Nephron progenitor cell (in vitro differentiated cells): ENCODE results near the gene PAGE3.

Experiments
- DNase-seq: peaks from one replicate; pipeline ENCODE4 v3.0.0; 2021
- H3K27ac Mint-ChIP-seq: 2 replicates; pipeline ENCODE4 v1.8.0; 2021; ENCODE audit warnings: mild to moderate bottlenecking, moderate library complexity, mixed read lengths
- H3K27me3 Mint-ChIP-seq: 2 replicates; pipeline ENCODE4 v1.8.0; 2021; ENCODE audit warnings: mild to moderate bottlenecking, low read depth, mixed read lengths; ENCODE audit not compliant: poor library complexity
- H3K36me3 Mint-ChIP-seq: 2 replicates; pipeline ENCODE4 v1.8.0; 2021; ENCODE audit warnings: low read depth, mixed read lengths
- H3K4me1 Mint-ChIP-seq: 2 replicates; pipeline ENCODE4 v1.8.0; 2021; ENCODE audit warnings: mixed read lengths
- H3K4me3 Mint-ChIP-seq: 2 replicates; pipeline ENCODE4 v1.8.0; 2021; ENCODE audit warnings: mild to moderate bottlenecking, moderate library complexity, mixed read lengths
- H3K9me3 Mint-ChIP-seq: 2 replicates; pipeline ENCODE4 v1.8.0; 2021; ENCODE audit warnings: mild to moderate bottlenecking, moderate library complexity, mixed read lengths
- CTCF ChIP-seq: fragments of 200-600 bp; sonication (generic); IDR thresholded peaks from 2 replicates; pipeline ENCODE4 v1.5.0; 2021; ENCODE audit warnings: antibody characterized with exemption

Gene PAGE3

GRCh38 chrX:55240788-55241340 lies 23.9 kb downstream of the PAGE3 start:
- DNase-seq = no peak
- H3K36me3 Mint-ChIP-seq = no peaks in the 10 kb centered on the region
- H3K27me3 Mint-ChIP-seq = no peaks in the 10 kb centered on the region
- H3K4me1 Mint-ChIP-seq = no peaks in the 10 kb centered on the region
- no peak overlapping the region for H3K27ac Mint-ChIP-seq
- H3K4me3 Mint-ChIP-seq = no peak overlapping the region
- peaks cover 68% of the 10 kb centered on the region for H3K9me3 Mint-ChIP-seq
- no peak for TF ChIP-seq CTCF

GRCh38 chrX:55220119-55220794 lies 44.5 kb downstream of the PAGE3 start, which contains the start of gene PAGE5:
Gene PAGE5 (plus strand): TSS chrX:55220346. CDS start chrX:55221383, 1,037 bp downstream.
- Mint-ChIP-seq H3K9me3 (peaks cover 79% of the 10 kb centered on the region), H3K36me3 (no peaks in the 10 kb centered on the region), H3K27me3 (peaks cover 2% of the 10 kb centered on the region), H3K4me3 (no peak within 1 kb of the TSS), H3K4me1 (no peaks in the 10 kb centered on the region), H3K27ac (no peak within 1 kb of the TSS)
- DNase-seq = no peak
- TF ChIP-seq CTCF = no peak

GRCh38 chrX:55213381-55213780 lies 51.3 kb downstream of the PAGE3 start:
- peaks cover under 1% of the 10 kb centered on the region for H3K27me3 Mint-ChIP-seq
- no peaks in the 10 kb centered on the region for H3K36me3 Mint-ChIP-seq
- TF ChIP-seq CTCF = no peak
- H3K4me1 Mint-ChIP-seq = no peaks in the 10 kb centered on the region
- DNase-seq = no peak
- no peak overlapping the region for H3K27ac Mint-ChIP-seq
- peaks cover 62% of the 10 kb centered on the region for H3K9me3 Mint-ChIP-seq
- no peak overlapping the region for H3K4me3 Mint-ChIP-seq

GRCh38 chrX:55210931-55211677 lies 53.6 kb downstream of the PAGE3 start:
- Mint-ChIP-seq H3K4me1 (no peaks in the 10 kb centered on the region), H3K27me3 (no peaks in the 10 kb centered on the region), H3K4me3 (no peak overlapping the region), H3K9me3 (peaks cover 60% of the 10 kb centered on the region), H3K27ac (no peak overlapping the region), H3K36me3 (no peaks in the 10 kb centered on the region)
- DNase-seq = no peak
- TF ChIP-seq CTCF = no peak
